ENCODE data around the gene FMNL2.

DNA sequence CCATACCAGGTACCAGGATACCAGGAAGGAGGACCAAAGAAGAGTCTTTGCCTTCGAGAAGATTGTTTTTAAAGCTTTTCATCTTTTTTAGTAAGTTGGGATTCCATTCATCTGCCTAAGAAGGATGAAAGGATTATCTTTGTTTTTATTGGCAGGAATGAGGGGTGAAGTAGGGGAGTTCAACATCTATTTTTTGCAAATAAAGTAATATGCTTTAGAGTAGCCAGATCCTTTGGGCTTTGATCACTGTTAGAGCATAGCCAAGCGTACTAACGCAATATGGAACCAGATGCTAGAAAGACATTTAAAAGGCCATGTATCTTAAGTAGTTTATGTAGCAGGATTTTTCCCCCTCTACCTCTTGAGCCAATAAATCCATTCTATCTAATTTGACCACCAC is 249.3 kb downstream of the FMNL2 start:
- TF ChIP-seq SP1 (IDR thresholded peaks at IDR 0.05) (no peak), BHLHE40 (IDR thresholded peaks at IDR 0.05; ENCODE audit: borderline replicate concordance) (no peak), FOXM1 (IDR thresholded peaks at IDR 0.05; ENCODE audit: borderline replicate concordance) (no peak), NFRKB (IDR thresholded peaks at IDR 0.05) (no peak)

Data from HEK293T (cell line).